ENCODE data around the gene OPN5.
"Not testable (repeated sequence)": the region's sequence is repeated elsewhere in the genome, so short reads cannot be mapped to it uniquely, and the experiment has no call there.

OPN5 gene, protein sequence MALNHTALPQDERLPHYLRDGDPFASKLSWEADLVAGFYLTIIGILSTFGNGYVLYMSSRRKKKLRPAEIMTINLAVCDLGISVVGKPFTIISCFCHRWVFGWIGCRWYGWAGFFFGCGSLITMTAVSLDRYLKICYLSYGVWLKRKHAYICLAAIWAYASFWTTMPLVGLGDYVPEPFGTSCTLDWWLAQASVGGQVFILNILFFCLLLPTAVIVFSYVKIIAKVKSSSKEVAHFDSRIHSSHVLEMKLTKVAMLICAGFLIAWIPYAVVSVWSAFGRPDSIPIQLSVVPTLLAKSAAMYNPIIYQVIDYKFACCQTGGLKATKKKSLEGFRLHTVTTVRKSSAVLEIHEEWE

DNA sequence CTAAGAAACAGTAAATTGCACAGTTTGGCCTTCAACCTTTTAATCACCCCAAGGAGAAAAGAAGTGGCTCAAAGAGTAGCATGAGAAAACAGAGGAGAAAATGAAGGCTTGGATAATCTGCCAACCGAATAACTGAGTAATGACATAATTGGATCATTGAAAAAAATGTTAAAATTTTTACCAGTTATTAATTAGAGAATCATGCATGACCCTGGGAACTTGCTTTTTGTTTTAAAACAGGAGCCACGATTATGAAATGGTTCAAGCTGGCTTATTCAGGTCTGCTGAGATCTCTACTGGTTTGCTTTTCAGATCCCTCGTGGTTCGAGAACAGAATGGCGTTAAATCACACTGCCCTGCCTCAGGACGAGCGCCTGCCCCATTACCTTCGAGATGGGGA is at the start of gene OPN5:
Gene OPN5, plus strand, starts transcription at position 301 of the 400 bp plus-strand sequence. Its CDS starts 35 bp downstream, at position 336.
- DNase-seq, result no peak

DNA sequence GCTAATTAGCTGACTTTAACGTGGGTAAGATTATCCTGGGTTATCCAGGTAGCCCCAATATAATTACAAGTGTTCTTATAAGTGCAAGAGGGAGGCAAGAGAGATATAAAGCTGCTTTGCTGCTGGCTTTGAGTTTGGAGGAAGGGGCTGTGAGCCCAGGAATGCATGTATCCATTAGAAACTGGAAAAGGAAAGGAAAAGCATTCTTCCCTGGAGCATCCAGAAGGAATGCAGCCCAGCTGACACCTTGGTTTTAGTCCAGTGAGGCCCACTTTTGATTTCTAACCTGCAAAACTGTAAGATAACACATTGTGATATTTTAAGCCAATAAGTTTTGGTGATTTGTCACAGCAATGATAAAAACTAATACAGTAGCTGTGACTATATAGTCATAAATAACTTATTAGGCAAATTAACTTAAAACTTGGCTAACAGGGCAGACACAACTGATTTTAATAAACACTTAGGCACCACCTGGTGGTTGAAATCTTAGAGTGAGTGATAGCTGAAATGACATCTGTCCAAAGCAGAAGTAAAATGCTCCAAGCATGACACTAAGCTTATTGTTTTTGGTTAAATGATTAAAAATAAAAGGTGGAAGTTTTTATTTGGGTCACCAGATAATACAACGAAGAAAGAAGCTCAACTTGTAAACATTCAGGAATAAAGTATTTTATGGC is 47.8 kb upstream of the OPN5 start:
- DNase-seq, result no peak

- no peak for DNase-seq
Measured at GRCh38 chr6:47734831-47735481, 46.9 kb upstream of the OPN5 start.

- no peak for DNase-seq
Measured at GRCh38 chr6:47736083-47736700, 45.6 kb upstream of the OPN5 start.

- DNase-seq, result no peak
Measured at GRCh38 chr6:47737406-47737805, 44.4 kb upstream of the OPN5 start.

- no peak for DNase-seq
Measured at GRCh38 chr6:47740714-47741113, 41.1 kb upstream of the OPN5 start.

DNA sequence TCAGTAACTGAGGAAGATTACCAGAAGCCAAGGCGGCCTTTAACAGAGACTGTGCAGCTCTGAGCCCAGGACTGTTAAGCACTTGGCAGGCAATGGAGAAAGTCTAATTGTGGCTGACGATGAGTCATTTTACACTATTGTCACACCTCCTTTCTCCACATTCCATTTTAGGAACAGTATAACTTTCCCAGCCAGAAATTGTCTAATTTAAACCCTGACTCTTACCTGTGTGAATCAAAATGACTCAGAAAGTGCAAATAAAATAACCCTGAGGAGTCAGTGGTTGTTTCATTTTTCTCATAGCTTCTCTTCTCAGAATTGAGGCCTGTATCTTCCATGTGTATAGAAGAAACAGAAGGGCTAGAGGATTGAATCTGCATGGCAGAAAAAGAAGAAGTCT is 40.0 kb upstream of the OPN5 start:
- no peak for DNase-seq

- no peak for DNase-seq
Measured at GRCh38 chr6:47743744-47744143, 38.1 kb upstream of the OPN5 start.

DNA sequence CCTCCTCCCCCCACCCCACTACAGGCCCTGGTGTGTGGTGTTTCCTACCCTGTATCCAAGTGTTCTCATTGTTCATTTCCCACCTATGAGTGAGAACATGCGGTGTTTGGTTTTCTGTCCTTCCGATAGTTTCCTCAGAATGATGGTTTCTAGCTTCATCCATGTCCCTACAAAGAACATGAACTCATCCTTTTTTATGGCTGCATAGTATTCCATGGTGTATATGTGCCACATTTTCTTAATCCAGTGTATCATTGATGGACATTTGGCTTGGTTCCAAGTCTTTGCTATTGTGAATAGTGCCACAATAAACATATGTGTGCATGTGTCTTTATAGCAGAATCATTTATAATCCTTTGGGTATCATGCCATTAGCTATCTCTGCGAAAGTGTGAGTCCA is 36.6 kb upstream of the OPN5 start:
- DNase-seq, result not testable (repeated sequence)

DNA sequence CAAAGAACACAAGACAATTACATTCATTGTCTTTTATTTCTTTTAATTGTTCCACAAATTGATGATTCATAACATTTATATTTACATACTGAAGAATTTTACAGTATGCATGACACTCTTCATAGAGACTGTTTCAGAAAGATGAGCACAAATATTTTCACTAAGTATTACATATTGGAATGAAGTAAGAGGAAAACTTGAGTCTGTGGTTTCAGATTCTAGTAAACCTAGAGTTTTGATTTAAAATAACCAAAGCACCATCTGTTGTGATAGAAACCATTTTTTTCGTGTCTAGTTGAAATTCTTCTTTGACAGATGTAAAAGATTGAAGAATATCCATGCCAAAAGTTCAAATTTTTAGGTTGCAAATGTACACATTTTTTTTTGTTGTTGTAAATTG is 32.1 kb upstream of the OPN5 start:
- DNase-seq, result no peak

DNA sequence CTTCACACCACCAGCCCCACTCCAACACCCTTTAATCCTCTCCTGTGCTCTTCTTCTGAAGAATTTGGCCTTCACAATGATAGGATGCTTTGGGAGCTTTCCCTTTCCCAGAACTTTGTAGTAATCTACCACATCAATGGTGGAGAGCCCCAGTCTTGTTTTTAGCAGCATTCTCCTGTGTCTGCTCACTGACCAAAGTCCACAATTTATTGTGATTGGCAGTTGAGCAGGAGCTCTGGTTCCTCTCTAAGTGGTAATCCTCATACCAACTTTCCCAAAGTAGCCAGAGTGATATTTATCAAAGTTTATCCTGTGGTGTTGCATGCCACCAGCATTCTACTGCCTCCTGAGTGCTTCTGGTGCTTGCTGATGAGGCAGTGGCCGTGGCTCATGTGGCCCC is 29.0 kb upstream of the OPN5 start:
- no peak for DNase-seq

DNA sequence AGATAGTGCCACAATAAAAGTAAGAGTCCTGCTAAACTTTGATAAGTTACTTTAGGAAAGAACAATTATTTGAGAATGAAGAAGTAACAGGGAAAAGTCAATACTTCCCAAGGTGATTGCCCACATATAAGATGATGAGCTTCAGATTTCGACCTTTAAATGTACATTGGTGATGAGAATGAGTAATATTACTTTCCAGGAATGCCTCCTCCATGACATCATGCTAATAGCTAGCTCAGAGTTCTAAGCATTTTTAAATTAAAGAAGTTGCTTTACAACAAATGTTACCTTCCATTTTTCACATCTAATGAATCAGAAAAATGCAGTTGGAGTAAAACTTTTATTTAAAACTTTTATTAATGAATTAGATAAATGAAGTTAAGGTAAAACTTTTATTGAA is 22.5 kb upstream of the OPN5 start:
- no peak for DNase-seq

DNA sequence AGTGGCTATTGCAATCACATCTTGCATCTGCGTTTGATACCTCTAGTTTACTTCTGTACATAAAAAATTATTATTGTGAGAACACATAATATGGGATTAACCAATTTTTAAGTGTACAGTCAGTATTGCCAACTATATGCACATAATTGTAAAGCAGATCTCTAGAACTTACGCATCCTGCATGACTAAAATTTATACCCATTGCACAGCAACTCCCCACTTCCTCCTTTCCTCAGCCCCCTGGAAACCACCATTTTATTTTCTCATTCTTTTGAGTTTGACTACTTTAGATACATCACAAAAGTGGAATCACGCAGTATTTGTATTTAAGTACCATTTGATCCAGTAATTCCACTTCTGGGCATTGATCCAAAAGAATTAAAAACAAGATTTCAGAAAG is 19.3 kb upstream of the OPN5 start:
- DNase-seq, result no peak

DNA sequence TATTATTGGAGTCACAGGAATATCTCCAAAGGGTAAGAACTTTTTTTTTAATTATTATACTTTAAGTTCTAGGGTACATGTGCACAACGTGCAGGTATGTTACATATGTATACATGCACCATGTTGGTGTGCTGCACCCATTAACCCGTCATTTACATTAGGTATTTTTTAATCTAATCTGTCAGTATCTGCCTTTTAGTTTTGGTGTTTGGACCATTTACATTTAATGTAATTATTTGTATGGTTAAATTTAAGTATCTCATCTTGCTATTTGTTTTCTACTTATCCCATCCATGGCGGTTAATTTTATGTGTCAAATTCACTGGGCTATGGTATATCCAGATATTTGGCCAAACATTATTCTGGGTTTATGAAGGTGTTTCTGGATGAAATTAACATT is 15.4 kb upstream of the OPN5 start:
- no peak for DNase-seq

GRCh38 chr6:47767102-47767501 is 14.7 kb upstream of the OPN5 start:
- DNase-seq, result no peak

- DNase-seq, result no peak
Measured at GRCh38 chr6:47769982-47770381, 11.8 kb upstream of the OPN5 start.

GRCh38 chr6:47772359-47772758 is 9.5 kb upstream of the OPN5 start:
- DNase-seq, result no peak

DNA sequence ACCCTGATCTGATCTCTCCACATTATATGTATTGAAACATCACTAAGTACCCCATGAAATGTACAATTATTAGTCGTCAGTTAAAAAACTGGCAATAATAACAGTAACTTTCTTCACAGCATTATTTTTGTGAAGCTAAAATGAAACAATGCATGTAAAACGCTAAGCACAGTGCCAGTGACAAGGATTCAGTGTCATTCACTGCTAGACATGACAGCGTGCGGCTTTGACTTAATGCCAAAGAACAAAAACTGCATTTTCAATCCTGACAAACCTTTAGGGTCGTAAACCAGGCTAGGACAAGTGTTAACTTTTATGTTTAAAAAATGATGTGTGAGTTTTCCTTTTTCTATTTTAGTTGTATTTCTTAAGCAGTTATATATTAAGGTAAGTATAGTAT is 8.8 kb upstream of the OPN5 start:
- no peak for DNase-seq

- peak in 1 of 4 experiments; percentile 2 for DNase-seq
Measured at GRCh38 chr6:47780510-47781356, 1.1 kb upstream of the OPN5 start.

GRCh38 chr6:47785182-47785581 is 3.4 kb downstream of the OPN5 start:
- DNase-seq, result no peak

DNA sequence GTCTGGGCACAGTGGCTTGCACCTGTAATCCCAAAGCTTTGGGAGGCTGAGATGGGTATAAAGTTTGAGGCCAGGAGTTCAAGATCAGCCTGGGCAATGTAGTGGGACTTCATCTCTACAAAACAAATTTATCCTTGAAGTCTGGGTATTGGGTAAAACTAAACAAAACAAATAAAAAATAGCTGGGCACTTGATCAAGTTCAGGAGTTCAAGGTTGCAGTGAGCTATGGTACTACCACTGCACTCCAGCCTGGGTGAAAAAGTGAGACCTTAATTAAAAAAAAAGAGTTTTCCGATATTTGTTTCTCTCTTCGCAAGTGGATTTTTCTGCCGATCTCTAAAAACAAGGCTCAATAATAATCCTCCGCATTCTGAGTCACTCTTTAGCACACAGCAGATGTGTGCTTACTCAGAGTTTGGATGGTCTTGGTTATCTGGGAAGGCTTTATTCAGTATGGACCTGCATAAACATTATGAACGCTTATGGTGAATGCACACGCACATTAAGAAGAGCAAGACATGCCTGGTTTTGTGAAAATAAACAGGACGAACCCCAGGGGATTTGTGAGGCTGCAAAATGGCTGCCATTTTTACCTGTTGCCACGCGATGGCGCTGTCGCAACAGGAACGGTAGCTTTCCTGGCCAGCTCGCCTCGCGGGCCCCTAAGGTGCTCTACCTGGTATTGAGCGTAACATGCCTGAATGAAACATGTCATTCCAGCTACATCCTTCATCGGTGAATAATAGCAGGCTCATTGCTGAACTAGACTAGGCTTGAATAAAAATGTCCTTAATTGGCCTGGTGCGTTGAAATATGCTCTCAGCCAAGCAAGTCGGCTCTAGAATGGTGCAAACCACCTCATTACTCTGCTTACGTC is 6.0 kb downstream of the OPN5 start:
- peak in 3 of 4 experiments; percentile 3 to 34 (median 11) for DNase-seq

GRCh38 chr6:47788498-47788884 is 6.7 kb downstream of the OPN5 start:
- DNase-seq, result no peak

Measured in activated naive CD4-positive, alpha-beta T cell (primary cell).